Mucosa of descending colon (tissue), 3 donors: ENCODE measurements around the gene MBOAT7. TPM values are rescaled to one million over a fixed set of nuclear protein-coding genes. Genes with fewer than 3 reads are reported as not detected.

Experiments used
- ATAC-seq: fragments of 200-7000 bp; cut with Tn5 transposase; one replicate; pipeline ENCODE4 v1.9.1; 2020; ENCODE audit warnings: mild to moderate bottlenecking, moderate library complexity
- DNase-seq, 3 donors: peaks; one replicate each; pipeline ENCODE4 v3.0.0-alpha.2; 2020
- H3K36me3 ChIP-seq: fragments of 200-600 bp; one replicate; pipeline ENCODE4 v1.8.0; 2021; ENCODE audit warnings: low read depth, mild to moderate bottlenecking
- H3K4me1 ChIP-seq: fragments of 200-600 bp; one replicate; pipeline ENCODE4 v1.8.0; 2021; ENCODE audit warnings: low read depth, mild to moderate bottlenecking
- H3K4me3 ChIP-seq: fragments of 200-600 bp; one replicate; pipeline ENCODE4 v1.8.0; 2021; ENCODE audit warnings: mild to moderate bottlenecking
- H3K9me3 ChIP-seq: fragments of 200-600 bp; one replicate; pipeline ENCODE4 v1.8.0; 2021; ENCODE audit warnings: mild to moderate bottlenecking
- intact Hi-C, 2 donors: fragments of 100-400 bp; cut with DNase I in 1 of 2; cut with micrococcal nuclease in 1 of 2; formaldehyde crosslinking; loops; one replicate each; pipeline versions ENCODE4 v1.11.0 to v1.11.1; 2022; cut with DNase I, micrococcal nuclease
- total RNA-seq, 3 donors: library from RNA; stranded (reverse); fragmentation: NEBNext Ultra II Directional in 2 of 3; extraction: Animal tissue kit (Norgen Biotek cat#: 25700) in 2 of 3; gene quantifications; one replicate each; pipeline versions ENCODE4 v1.2.1 to v1.2.4, GENCODE V29; 2021 to 2023
- TF ChIP-seq, protein P1 (sequence below): fragments of 200-600 bp; IDR thresholded peaks from one replicate; pipeline ENCODE4 v1.8.0; 2022; ENCODE audit warnings: antibody characterized with exemption, mild to moderate bottlenecking
- donor health status: DM: no; HTN: no; CAD: no; lungs with moderate emphysema.
- donor health status: DM: no; HTN: no; CAD: no.
- donor health status: DM: no; HTN: yes; CAD: no.

MBOAT7 gene
- total RNA-seq, 3 donors from 2014 or later = 79.9 to 176 (median 113) TPM

GRCh38 chr19:54190503-54191010 is 1.2 kb upstream of the MBOAT7 start:
- Histone ChIP-seq H3K4me3 (peak overlapping the region; percentile 45), H3K9me3 (no peaks in the 10 kb centered on the region), H3K36me3 (peaks cover 23% of the 10 kb centered on the region), H3K4me1 (peaks cover 29% of the 10 kb centered on the region)
- intact Hi-C loops = no loop called here
- DNase-seq = peak; percentile 100
- TF ChIP-seq, protein P1, sequence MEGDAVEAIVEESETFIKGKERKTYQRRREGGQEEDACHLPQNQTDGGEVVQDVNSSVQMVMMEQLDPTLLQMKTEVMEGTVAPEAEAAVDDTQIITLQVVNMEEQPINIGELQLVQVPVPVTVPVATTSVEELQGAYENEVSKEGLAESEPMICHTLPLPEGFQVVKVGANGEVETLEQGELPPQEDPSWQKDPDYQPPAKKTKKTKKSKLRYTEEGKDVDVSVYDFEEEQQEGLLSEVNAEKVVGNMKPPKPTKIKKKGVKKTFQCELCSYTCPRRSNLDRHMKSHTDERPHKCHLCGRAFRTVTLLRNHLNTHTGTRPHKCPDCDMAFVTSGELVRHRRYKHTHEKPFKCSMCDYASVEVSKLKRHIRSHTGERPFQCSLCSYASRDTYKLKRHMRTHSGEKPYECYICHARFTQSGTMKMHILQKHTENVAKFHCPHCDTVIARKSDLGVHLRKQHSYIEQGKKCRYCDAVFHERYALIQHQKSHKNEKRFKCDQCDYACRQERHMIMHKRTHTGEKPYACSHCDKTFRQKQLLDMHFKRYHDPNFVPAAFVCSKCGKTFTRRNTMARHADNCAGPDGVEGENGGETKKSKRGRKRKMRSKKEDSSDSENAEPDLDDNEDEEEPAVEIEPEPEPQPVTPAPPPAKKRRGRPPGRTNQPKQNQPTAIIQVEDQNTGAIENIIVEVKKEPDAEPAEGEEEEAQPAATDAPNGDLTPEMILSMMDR = no peak
- ATAC-seq = peak; percentile 70

- intact Hi-C loops = no loop called here
- ATAC-seq (peak; percentile 69), DNase-seq (peak; percentile 100)
- peak overlapping the region; percentile 45 for H3K4me3 ChIP-seq
- TF ChIP-seq, protein P1 = no peak
- H3K9me3 ChIP-seq = no peaks in the 10 kb centered on the region
- H3K4me1 ChIP-seq = peaks cover 29% of the 10 kb centered on the region
- H3K36me3 ChIP-seq = peaks cover 23% of the 10 kb centered on the region
These were observed 539 bp upstream of the MBOAT7 start for GRCh38 chr19:54189735-54190502.

DNA sequence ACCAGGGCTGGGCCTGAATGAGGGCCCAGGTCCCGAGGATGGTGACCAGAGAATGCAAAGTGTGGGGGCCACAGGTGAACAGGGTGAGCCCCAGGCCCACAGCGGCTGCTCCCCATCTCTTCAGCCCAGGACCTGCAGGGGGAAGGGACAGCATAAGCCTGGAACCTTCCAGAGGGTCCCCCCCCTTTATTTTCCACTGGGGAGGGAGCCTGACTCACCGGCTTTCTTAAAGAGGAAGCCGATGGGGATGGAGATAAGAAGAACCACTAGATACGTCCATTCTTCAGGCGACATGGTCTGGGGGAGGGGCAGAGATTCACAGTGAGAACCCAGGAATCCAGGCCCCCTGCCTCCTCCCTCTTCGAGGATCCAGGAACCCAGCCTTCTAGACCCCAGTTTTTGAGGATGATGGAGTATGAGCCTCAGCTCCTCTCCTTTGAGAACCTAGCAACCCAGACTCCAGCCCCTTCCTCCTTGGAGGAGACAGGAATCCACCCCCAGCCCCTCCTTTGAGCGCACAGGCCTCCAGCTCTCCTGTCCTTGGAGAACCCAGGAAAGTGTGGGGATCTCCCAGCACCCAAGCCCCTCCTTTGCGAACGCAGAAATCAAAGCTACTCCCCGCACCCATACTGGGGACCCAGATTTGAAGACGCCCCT is 1.0 kb downstream of the MBOAT7 start:
- intact Hi-C loops = no loop called here
- Histone ChIP-seq H3K36me3 (peaks cover 17% of the 10 kb centered on the region), H3K4me1 (peaks cover 29% of the 10 kb centered on the region), H3K9me3 (no peaks in the 10 kb centered on the region), H3K4me3 (peak overlapping the region; percentile 45)
- peak; percentile 55 to 65 (median 64) for DNase-seq
- ATAC-seq = no peak
- TF ChIP-seq, protein P1 = no peak

- no peak overlapping the region for H3K4me3 ChIP-seq
- intact Hi-C loops = no loop called here
These were observed 2.4 kb downstream of the MBOAT7 start for GRCh38 chr19:54186934-54187381.

GRCh38 chr19:54186351-54186750 is 3.0 kb downstream of the MBOAT7 start:
- Histone ChIP-seq H3K36me3 (peaks cover 15% of the 10 kb centered on the region), H3K4me1 (peaks cover 22% of the 10 kb centered on the region), H3K9me3 (no peaks in the 10 kb centered on the region), H3K4me3 (no peak overlapping the region)
- DNase-seq = peak in 2 of 3 donors; percentile 24 to 50
- no peak for ATAC-seq
- TF ChIP-seq, protein P1 = no peak
- intact Hi-C loops = no loop called here

More at GRCh38 chr19:54186934-54187381, 2.4 kb downstream of the MBOAT7 start:
- TF ChIP-seq, protein P1 = no peak
- Histone ChIP-seq H3K9me3 (no peaks in the 10 kb centered on the region), H3K4me1 (peaks cover 27% of the 10 kb centered on the region), H3K36me3 (peaks cover 15% of the 10 kb centered on the region)
- DNase-seq (peak; percentile 90 to 91 (median 90)), ATAC-seq (peak; percentile 3)
